Breast epithelium (tissue), 3 donors: ENCODE measurements around the gene NSUN3.

Experiments used
- CTCF ChIP-seq, 3 donors: fragments of 450-650 bp; IDR thresholded peaks; one replicate each; pipeline ENCODE4 v1.5.1; 2016 to 2017; ENCODE audit warnings: antibody characterized with exemption in 3 of 3, mild to moderate bottlenecking in 3 of 3, moderate library complexity in 3 of 3
- POLR2A ChIP-seq: fragments of 450-650 bp; IDR thresholded peaks from one replicate; pipeline ENCODE4 v1.6.1; 2016; ENCODE audit warnings: antibody characterized with exemption, mild to moderate bottlenecking, moderate library complexity

- TF ChIP-seq CTCF (IDR thresholded peaks at IDR 0.05), result peak in 2 of 3 donors; percentile 50
- no peak for TF ChIP-seq POLR2A
Measured at GRCh38 chr3:94069194-94069813, 6.4 kb downstream of the NSUN3 start.
